Nasal cavity respiratory epithelium epithelial cell of viscerocranial mucosa (primary cell): Measurements from ENCODE around the gene TRIM40. TPM values are rescaled to one million over a fixed set of nuclear protein-coding genes. Genes with fewer than 3 reads are reported as not detected.

ENCODE experiments used
- total RNA-seq: library from RNA; depleted of rRNA; stranded (reverse); fragments of >200 nt; gene quantifications from 2 replicates; pipeline ENCODE4 v1.2.3, GENCODE V29; 2014

Gene TRIM40
- total RNA-seq, result not detected in 2 replicates

GRCh38 chr6:30135757-30136156 is at the start of gene TRIM40:
TSS of gene TRIM40 (plus strand) at chr6:30136140. CDS start at chr6:30137037, 897 bp downstream.

GRCh38 chr6:30113003-30113759 is 22.8 kb upstream of the TRIM40 start, which contains the start of gene TRIM31:
TSS of gene TRIM31 (minus strand) at chr6:30113090. CDS start at chr6:30112805, 285 bp downstream.

GRCh38 chr6:30160785-30161531 is 25.0 kb downstream of the TRIM40 start, which contains the start of gene TRIM10:
TSS of gene TRIM10 (minus strand) at chr6:30161211. CDS start at chr6:30160858, 353 bp downstream.

GRCh38 chr6:30163090-30163917 is 27.4 kb downstream of the TRIM40 start, which contains the start of gene TRIM15:
TSS of gene TRIM15 (plus strand) at chr6:30163546. CDS start at chr6:30163685, 139 bp downstream.

Other genes with a start within 250 kb of the TRIM40 start
- 249 and 290 TPM in 2 replicates for gene HLA-A, start 193.6 kb upstream of the TRIM40 start, total RNA-seq
- gene POLR1H, start 74.9 kb upstream of the TRIM40 start, total RNA-seq, result 18.9 and 61.9 TPM in 2 replicates
- 24.9 and 25.5 TPM in 2 replicates for gene PPP1R11, start 68.9 kb upstream of the TRIM40 start, total RNA-seq
- 1.5 and 3.8 TPM in 2 replicates for gene RNF39, start 60.4 kb upstream of the TRIM40 start, total RNA-seq
- under 0.01 TPM in 2 replicates for gene TRIM31, start 23.1 kb upstream of the TRIM40 start, total RNA-seq
- not detected in 2 replicates for gene TRIM10, start 25.1 kb downstream of the TRIM40 start, total RNA-seq
- gene TRIM15, start 27.4 kb downstream of the TRIM40 start, total RNA-seq, result not detected in 2 replicates
- 42.4 and 71.5 TPM in 2 replicates for gene TRIM26, start 77.3 kb downstream of the TRIM40 start, total RNA-seq
- 13.0 and 14.7 TPM in 2 replicates for gene TRIM39, start 190.8 kb downstream of the TRIM40 start, total RNA-seq
- 27.0 and 52.6 TPM in 2 replicates for gene RPP21, start 209.0 kb downstream of the TRIM40 start, total RNA-seq